Keratinocyte (primary cell): Measurements from ENCODE around the gene PAAF1. TPM values are rescaled to one million over a fixed set of nuclear protein-coding genes. Genes with fewer than 3 reads are reported as not detected.

ENCODE experiments used
- DNase-seq: peaks from one replicate; pipeline ENCODE4 v3.0.0-alpha.2; 2011; ENCODE audit warnings: low read depth, missing footprints, low spot score
- FAIRE-seq: peaks from 2 replicates; lab custom pipeline; 2011; peaks lifted over from hg19 to GRCh38; lab: Jason Lieb, UNC
- H2AFZ ChIP-seq: 2 replicates; pipeline ENCODE4 v1.6.0; 2012; ENCODE audit warnings: low read length, control low read depth, inconsistent platforms; ENCODE audit not compliant: control insufficient read depth
- H3K27ac ChIP-seq: 2 replicates; pipeline ENCODE4 v1.5.1; 2011; ENCODE audit warnings: low read length; ENCODE audit not compliant: control insufficient read depth, insufficient read depth
- H3K27me3 ChIP-seq: 3 replicates; pipeline ENCODE4 v1.6.0; 2011; ENCODE audit warnings: low read length; ENCODE audit not compliant: control insufficient read depth, insufficient read depth; ENCODE audit errors: extremely low read depth
- H3K36me3 ChIP-seq, 2 experiments: 2 replicates in 1 of 2; 3 replicates in 1 of 2; pipeline ENCODE4 v1.5.1; 2011; ENCODE audit warnings: low read length in 2 of 2, mild to moderate bottlenecking in 1 of 2; ENCODE audit not compliant: control insufficient read depth in 2 of 2, insufficient read depth in 2 of 2; ENCODE audit errors: extremely low read depth in 1 of 2
- H3K4me1 ChIP-seq: 3 replicates; pipeline ENCODE4 v1.5.1; 2011; ENCODE audit warnings: low read length; ENCODE audit not compliant: control insufficient read depth, insufficient read depth; ENCODE audit errors: extremely low read depth
- H3K4me2 ChIP-seq: 3 replicates; pipeline ENCODE4 v1.6.0; 2011; ENCODE audit warnings: low read depth, low read length; ENCODE audit not compliant: control insufficient read depth, insufficient read depth; ENCODE audit errors: extremely low read depth
- H3K4me3 ChIP-seq, 3 experiments: fragments of 200-600 bp in 1 of 3; sonication (generic) in 1 of 3; 2 replicates in 2 of 3; 3 replicates in 1 of 3; pipeline ENCODE4 v1.5.1; 2011 to 2016; ENCODE audit warnings: low read length in 3 of 3, mild to moderate bottlenecking in 3 of 3, control low read depth in 2 of 3, inconsistent platforms in 1 of 3, low read depth in 1 of 3, mixed read lengths in 1 of 3, mixed run types in 1 of 3, moderate library complexity in 1 of 3; ENCODE audit not compliant: control insufficient read depth in 2 of 3, insufficient read depth in 2 of 3; ENCODE audit errors: extremely low read depth in 1 of 3
- H3K79me2 ChIP-seq: 2 replicates; pipeline ENCODE4 v1.6.0; 2012; ENCODE audit warnings: low read length; ENCODE audit not compliant: control insufficient read depth, insufficient read depth
- H3K9ac ChIP-seq: 3 replicates; pipeline ENCODE4 v1.6.0; 2011; ENCODE audit warnings: low read length; ENCODE audit not compliant: control insufficient read depth, insufficient read depth; ENCODE audit errors: extremely low read depth
- H3K9me1 ChIP-seq: 3 replicates; pipeline ENCODE4 v1.6.0; 2011; ENCODE audit warnings: low read length; ENCODE audit not compliant: control insufficient read depth, insufficient read depth; ENCODE audit errors: extremely low read depth
- H3K9me3 ChIP-seq: 2 replicates; pipeline ENCODE4 v1.5.1; 2012; ENCODE audit warnings: low read depth, low read length; ENCODE audit not compliant: control insufficient read depth
- H4K20me1 ChIP-seq: 3 replicates; pipeline ENCODE4 v1.6.0; 2011; ENCODE audit warnings: low read length; ENCODE audit not compliant: control insufficient read depth, insufficient read depth; ENCODE audit errors: extremely low read depth
- CTCF ChIP-seq, 3 experiments: IDR thresholded peaks in 1 of 3; conservative IDR thresholded peaks in 1 of 3; optimal IDR thresholded peaks in 1 of 3; 2 replicates in 2 of 3; 3 replicates in 1 of 3; pipeline versions ENCODE3 to v1.5.1; 2011; ENCODE audit warnings: low read length in 3 of 3, mild to moderate bottlenecking in 3 of 3, moderate library complexity in 2 of 3, control low read depth in 1 of 3, inconsistent platforms in 1 of 3; ENCODE audit not compliant: insufficient read depth in 2 of 3; ENCODE audit errors: extremely low read depth in 1 of 3
- EZH2 ChIP-seq: IDR thresholded peaks from one replicate; pipeline ENCODE4 v1.6.1; 2012; ENCODE audit warnings: inconsistent platforms, mild to moderate bottlenecking, low read length, moderate library complexity
- dilution Hi-C: fragments of 300-500 bp; cut with MboI; formaldehyde crosslinking; loops from one replicate; pipeline ENCODE4 v1.7.0; 2020; ENCODE audit warnings: low sequenced_read_pairs; ENCODE audit not compliant: extremely low pct_ligation_motif_present
- polyA plus RNA-seq, 5 experiments: library from polyadenylated mRNA; depleted of rRNA in 3 of 5; stranded (reverse) in 3 of 5; stranded (forward) in 1 of 5; unstranded in 1 of 5; fragments of >200 nt; gene quantifications; 1 replicate in 1 of 5; 2 replicates in 3 of 5; 3 replicates in 1 of 5; pipeline versions ENCODE4 v1.2.1 to v1.2.3, GENCODE V29; 2011 to 2012; ENCODE audit warnings: missing spikeins in 2 of 5, low read depth in 1 of 5, low replicate concordance in 1 of 5

PAAF1 gene
- polyA plus RNA-seq, 1 donor (not counting 4 experiments of a cell fraction or from before 2014, with no cell fraction given), result 19.1 TPM

GRCh38 chr11:73921180-73921579, 44.4 kb downstream of the PAAF1 start:
- H3K4me2 ChIP-seq, result no peak overlapping the region
- dilution Hi-C loops, result no loop called here
- H3K27ac ChIP-seq, result no peak overlapping the region
- no peaks in the 10 kb centered on the region for H4K20me1 ChIP-seq
- TF ChIP-seq EZH2, result no peak
- TF ChIP-seq CTCF (optimal IDR thresholded peaks at IDR 0.05 in 1 of 3, IDR thresholded peaks at IDR 0.05 in 1 of 3, conservative IDR thresholded peaks at IDR 0.05 in 1 of 3; ENCODE audit: extremely low read depth in 1 of 3, insufficient read depth in 2 of 3, low read length in 3 of 3), result no peak
- H3K27me3 ChIP-seq, result no peaks in the 10 kb centered on the region
- no peak for FAIRE-seq
- H3K79me2 ChIP-seq, result no peaks in the 10 kb centered on the region
- H3K4me1 ChIP-seq, result no peaks in the 10 kb centered on the region
- no peak for DNase-seq
- no peak overlapping the region for H3K4me3 ChIP-seq
- H2AFZ ChIP-seq, result no peak overlapping the region
- peaks cover 5 to 19% of the 10 kb centered on the region in 2 experiments for H3K36me3 ChIP-seq
- H3K9ac ChIP-seq, result no peak overlapping the region
- H3K9me1 ChIP-seq, result no peaks in the 10 kb centered on the region
- H3K9me3 ChIP-seq, result no peaks in the 10 kb centered on the region

- no peaks in the 10 kb centered on the region for H3K79me2 ChIP-seq
- H3K27me3 ChIP-seq, result no peaks in the 10 kb centered on the region
- no peaks in the 10 kb centered on the region for H4K20me1 ChIP-seq
- no peak overlapping the region for H3K9ac ChIP-seq
- no peaks in the 10 kb centered on the region for H3K4me1 ChIP-seq
- H3K36me3 ChIP-seq, result peaks cover 7 to 17% of the 10 kb centered on the region in 2 experiments
- H2AFZ ChIP-seq, result no peak overlapping the region
- no peak overlapping the region for H3K27ac ChIP-seq
- no peaks in the 10 kb centered on the region for H3K9me1 ChIP-seq
- no peaks in the 10 kb centered on the region for H3K9me3 ChIP-seq
- TF ChIP-seq CTCF (optimal IDR thresholded peaks at IDR 0.05 in 1 of 3, IDR thresholded peaks at IDR 0.05 in 1 of 3, conservative IDR thresholded peaks at IDR 0.05 in 1 of 3; ENCODE audit: extremely low read depth in 1 of 3, insufficient read depth in 2 of 3, low read length in 3 of 3) (no peak), EZH2 (no peak)
- no peak overlapping the region for H3K4me3 ChIP-seq
- FAIRE-seq, result no peak
- no peak overlapping the region for H3K4me2 ChIP-seq
- dilution Hi-C loops, result no loop called here
- DNase-seq, result no peak
These were observed 52.6 kb downstream of the PAAF1 start for GRCh38 chr11:73929388-73929787.
